Measurements from ENCODE around the gene RNF125.
A peak's percentile ranks its signal among the peaks of the same experiment; 100 is the strongest.
"Not testable (repeated sequence)": the region's sequence is repeated elsewhere in the genome, so short reads cannot be mapped to it uniquely, and the experiment has no call there.

The RNF125 gene

GRCh38 chr18:32026491-32027086 is 8.0 kb downstream of the RNF125 start:
- no peak for DNase-seq

- no peak for DNase-seq
Observed at GRCh38 chr18:32029558-32029957, 10.9 kb downstream of the RNF125 start.

GRCh38 chr18:32032609-32033008 is 14.0 kb downstream of the RNF125 start:
- DNase-seq: no peak

GRCh38 chr18:32036506-32037180 is 18.0 kb downstream of the RNF125 start:
- no peak for DNase-seq

GRCh38 chr18:32037616-32038015 is 19.0 kb downstream of the RNF125 start:
- DNase-seq: no peak

GRCh38 chr18:32040936-32041335 is 22.3 kb downstream of the RNF125 start:
- peak in 1 of 2 experiments; percentile 35 for DNase-seq

GRCh38 chr18:32042337-32042736 is 23.7 kb downstream of the RNF125 start:
- DNase-seq: no peak

GRCh38 chr18:32048507-32049091 is 30.0 kb downstream of the RNF125 start:
- DNase-seq: no peak

GRCh38 chr18:32049393-32050171 is 31.0 kb downstream of the RNF125 start:
- DNase-seq: no peak

GRCh38 chr18:32056613-32057358 is 38.2 kb downstream of the RNF125 start:
- no peak for DNase-seq

GRCh38 chr18:32057624-32058165 is 39.1 kb downstream of the RNF125 start:
- DNase-seq: no peak

GRCh38 chr18:32060026-32060425 is 41.4 kb downstream of the RNF125 start:
- DNase-seq: no peak

GRCh38 chr18:32067375-32068167 is 48.9 kb downstream of the RNF125 start:
- DNase-seq: no peak

- DNase-seq: no peak
Observed at GRCh38 chr18:32072321-32072720, 53.7 kb downstream of the RNF125 start.

- no peak for DNase-seq
Observed at GRCh38 chr18:32074206-32074605, 55.6 kb downstream of the RNF125 start.

- DNase-seq: no peak
Observed at GRCh38 chr18:32078845-32079244, 60.2 kb downstream of the RNF125 start.

GRCh38 chr18:32081881-32082280 is 63.3 kb downstream of the RNF125 start:
- DNase-seq: no peak

- no peak for DNase-seq
Observed at GRCh38 chr18:32083781-32084180, 65.2 kb downstream of the RNF125 start.

- DNase-seq: no peak
Observed at GRCh38 chr18:32086881-32087280, 68.3 kb downstream of the RNF125 start.

GRCh38 chr18:32090831-32091230 is 72.2 kb downstream of the RNF125 start:
- not testable (repeated sequence) for DNase-seq

- DNase-seq: no peak
Observed at GRCh38 chr18:32091325-32091723, 72.7 kb downstream of the RNF125 start.

Measured in NCI-H526 (cell line).